Stimulated activated CD4-positive, alpha-beta T cell treated with anti-CD3 and anti-CD28 coated beads, Interleukin-4, amount 100 ng/mL, for 48 hours (primary cell): Measurements from ENCODE around the gene WNT11.

Experiments
- DNase-seq, 2 donors: peaks; one replicate each; pipeline ENCODE4 v3.0.0-alpha.2; 2020; ENCODE audit warnings: low read depth in 2 of 2

The WNT11 gene

DNA sequence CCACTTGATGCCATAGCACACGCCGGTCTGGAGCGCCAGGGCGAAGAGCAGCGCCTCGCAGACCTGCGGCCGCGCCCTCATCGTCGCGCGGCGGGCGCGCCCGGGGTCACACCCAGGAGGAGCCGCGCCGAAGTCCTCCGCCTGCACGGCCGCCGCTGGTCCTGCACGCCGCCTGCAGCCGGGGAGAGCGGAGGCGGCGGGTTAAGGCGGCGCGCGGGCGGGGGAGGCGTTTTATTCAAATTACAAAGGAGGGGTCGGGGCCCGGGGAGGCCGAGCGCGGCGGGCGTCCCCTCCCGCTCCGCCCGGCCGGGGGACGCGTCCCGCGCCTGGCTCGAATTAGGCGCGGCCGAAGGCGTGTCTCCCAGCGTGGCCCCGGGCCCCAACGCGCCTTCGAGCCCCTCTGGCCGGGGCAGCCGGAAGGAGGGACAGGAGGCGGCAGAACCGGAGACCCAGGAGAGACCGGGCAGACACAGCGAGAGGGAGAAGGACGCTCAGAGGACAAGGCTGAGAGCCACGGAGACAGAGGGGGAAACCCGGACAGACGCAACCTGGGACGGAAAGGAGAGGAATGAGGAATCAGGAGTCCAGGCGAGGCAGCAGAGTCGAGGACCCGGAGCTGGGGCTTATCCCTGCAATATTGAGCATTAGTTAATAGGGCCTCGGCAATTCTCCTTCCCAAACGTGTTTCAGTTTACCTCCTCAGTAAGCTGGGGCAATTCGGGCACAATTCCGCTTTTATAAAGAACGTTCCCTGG is at the start of gene WNT11:
Gene WNT11, minus strand, starts transcription at position 176 of the 755 bp plus-strand sequence. Its CDS starts 95 bp downstream, at position 81.
- DNase-seq = no peak

- no peak for DNase-seq
Observed at GRCh38 chr11:76253416-76253815, 47.1 kb upstream of the WNT11 start.

GRCh38 chr11:76252631-76253070 is 46.3 kb upstream of the WNT11 start:
- DNase-seq = no peak

- DNase-seq = no peak
Observed at GRCh38 chr11:76251576-76251975, 45.3 kb upstream of the WNT11 start.

DNA sequence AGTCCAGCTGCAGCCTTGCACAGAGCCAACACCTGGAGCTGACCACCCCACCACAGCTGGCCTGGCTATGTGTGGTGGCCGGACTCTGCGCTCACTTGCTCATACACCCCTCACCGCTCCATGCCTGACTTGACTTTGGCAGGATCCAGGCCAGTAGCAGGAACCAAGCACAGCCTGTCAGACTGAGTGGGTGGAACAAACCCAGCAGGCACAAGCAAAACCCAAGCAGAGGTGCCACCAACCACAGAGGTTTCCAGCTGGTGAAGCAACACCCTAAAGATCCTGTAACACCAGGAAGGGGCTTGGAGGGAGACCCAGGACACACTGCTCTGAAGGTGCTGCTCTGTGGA is 44.9 kb upstream of the WNT11 start:
- no peak for DNase-seq

- DNase-seq = no peak
Observed at GRCh38 chr11:76250520-76251225, 44.4 kb upstream of the WNT11 start.

DNA sequence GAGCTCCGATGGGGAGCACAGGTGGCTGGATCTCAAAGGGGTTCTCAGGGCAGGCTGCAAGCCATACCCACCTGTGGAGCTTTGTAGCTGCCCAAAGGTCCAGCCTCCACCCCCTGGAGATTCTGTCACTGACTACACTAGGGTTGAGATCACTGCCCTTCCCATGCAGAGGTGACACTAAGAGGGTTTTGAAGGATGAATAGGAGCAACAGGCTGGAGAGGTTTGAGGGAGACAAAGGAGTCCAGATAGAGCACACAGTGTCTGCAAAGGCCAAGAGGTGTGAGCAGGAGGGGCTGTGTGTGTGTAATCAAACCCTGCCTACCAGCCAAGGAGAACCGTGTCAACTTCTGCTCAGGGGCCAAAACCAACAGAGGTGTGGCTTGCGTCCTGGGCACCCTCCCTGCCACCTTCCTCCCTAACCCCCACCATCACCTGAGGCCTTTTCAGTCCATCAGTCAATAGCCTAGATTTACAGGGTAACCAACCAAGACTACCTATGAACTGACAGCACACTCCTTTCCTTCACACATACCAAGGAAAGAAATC is 43.0 kb upstream of the WNT11 start:
- DNase-seq = no peak

- no peak for DNase-seq
Observed at GRCh38 chr11:76248210-76248609, 41.9 kb upstream of the WNT11 start.

- DNase-seq = no peak
Observed at GRCh38 chr11:76247091-76247490, 40.8 kb upstream of the WNT11 start.

DNA sequence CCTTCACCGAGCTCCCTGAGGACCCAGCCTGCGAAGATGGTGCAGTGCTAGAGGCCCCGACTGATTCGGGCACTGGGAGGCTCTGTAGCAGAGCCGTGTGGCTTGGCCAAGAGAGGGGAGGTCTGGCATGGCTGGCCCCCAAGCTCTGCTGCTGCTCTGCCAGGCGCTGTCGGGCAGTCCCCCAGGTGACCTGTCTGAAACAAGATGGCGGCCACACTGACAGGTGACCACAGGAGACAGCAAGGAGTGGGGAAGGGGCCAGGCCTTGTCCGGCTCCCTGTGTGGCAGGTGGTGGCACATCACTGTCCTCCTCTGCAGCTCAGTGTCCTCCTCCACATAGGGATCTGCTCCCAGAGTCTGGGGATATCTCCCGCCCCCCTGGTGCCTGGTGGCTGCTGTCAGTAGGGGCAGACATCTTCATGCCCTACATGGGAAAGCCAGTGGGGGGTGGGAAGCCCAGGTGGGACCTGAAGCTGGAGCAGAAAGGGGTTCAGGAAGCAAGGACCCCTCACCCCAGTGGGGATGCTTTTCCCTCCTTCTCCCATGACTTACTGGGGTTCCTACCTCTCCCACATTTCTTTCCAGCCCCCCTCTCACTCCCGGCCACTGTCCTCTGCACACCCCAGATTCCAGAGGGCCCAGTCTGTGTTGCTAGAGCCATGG is 40.1 kb upstream of the WNT11 start:
- no peak for DNase-seq

GRCh38 chr11:76245720-76246119 is 39.4 kb upstream of the WNT11 start:
- DNase-seq = no peak

DNA sequence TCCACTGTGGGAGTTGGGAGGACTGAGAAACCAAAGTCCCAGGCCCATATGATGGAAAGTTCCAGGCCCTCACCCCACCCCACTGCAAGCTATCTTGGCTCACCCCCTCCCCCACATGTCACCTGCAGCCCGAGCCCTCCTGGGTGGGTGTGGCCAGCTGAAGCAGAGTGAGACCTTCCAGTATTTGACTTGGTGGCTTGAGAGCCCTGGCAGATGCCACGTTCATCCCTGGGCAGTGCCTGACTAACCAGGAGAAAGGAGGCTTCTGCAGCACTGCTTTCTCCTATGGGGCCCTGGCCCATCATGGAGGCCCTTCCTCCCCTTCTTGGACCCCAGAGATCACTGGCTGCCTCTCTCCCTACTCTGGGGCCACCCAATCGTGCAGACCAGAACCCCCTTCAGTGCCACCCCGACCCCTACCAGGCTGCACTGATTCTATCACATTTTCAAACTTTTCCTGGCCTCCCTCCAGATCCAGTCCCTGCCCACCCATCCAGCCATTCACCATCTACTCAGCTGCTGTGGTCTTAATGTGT is 38.1 kb upstream of the WNT11 start:
- no peak for DNase-seq

GRCh38 chr11:76243957-76244285 is 37.6 kb upstream of the WNT11 start:
- no peak for DNase-seq

DNA sequence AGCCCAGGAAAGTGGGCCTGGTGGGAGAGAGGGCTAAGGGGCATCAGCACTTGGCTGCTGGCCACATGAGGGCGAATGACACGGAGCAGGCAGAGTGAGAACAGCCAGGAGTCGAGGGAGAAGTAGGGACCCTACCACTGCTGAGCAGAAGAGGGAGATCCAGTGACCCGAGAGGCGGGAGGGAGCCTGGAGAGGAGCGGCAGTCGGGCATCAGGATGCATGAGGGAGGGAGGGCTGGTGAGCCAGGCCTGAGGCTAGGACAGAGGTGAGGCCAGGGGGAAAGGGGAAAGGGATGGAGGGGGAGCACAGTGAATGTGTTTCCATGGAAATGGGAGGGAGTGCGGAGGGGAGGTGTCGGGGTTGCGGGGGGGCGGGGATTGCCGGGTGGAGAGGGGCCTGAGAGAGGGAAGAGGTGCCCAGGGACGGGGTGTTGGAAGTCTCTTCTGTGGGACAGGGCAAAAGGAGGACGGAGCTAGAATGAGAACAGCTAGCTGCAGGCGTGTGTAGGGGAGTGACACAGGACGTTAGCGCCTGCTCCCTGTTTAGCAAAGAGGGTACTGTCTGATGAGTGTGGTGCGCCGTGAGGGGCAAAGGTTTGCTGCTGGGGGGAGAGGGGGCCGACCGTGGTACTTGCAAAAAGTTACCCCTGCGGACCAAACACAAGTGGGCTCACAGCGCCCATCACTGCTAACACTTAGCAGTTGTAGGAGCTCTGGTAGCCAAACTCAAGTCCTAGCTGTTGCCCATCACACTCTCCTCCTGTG is 37.1 kb upstream of the WNT11 start:
- no peak for DNase-seq

- no peak for DNase-seq
Observed at GRCh38 chr11:76242004-76242779, 35.9 kb upstream of the WNT11 start.

GRCh38 chr11:76241243-76242000 is 35.1 kb upstream of the WNT11 start:
- no peak for DNase-seq

DNA sequence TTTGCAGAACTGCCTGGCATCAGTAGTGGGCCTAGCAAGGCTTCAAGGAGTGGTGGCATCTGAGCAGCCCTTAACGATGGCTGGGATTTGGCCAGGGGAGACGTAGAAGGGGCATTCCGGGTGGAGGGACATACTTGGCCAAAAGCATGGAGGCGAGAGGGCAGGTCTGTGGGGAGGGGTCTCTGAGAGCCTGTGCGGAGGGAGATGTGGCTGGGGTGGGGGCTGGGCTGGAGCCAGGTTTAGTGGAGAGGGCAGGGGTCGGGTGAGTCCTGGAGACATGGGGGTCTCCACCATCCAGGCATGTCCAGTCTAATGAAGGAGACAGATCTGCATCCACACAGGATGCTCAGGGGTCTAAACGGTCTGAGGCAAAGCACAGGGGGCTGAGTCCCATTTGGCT is 34.4 kb upstream of the WNT11 start:
- DNase-seq = no peak

DNA sequence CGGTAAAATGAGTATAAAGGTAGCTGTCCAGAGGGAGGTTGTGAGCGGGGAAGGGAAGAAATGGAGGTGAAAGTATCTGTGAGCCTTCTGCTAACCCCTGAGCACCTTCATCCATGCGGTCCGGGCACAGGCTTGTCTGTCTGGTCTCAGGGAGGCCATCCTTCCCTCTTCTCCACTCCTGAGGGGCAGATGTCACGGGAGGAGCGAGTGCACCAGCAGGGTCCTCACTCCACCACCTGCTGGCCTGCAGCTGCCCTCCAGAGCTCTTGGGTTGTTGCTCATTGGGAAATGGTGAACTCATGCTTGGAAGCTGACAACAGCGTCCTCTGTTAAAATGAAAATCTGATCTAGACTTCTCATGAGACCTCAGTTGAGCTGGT is 33.8 kb upstream of the WNT11 start:
- no peak for DNase-seq

GRCh38 chr11:76239483-76240160 is 33.3 kb upstream of the WNT11 start:
- DNase-seq = no peak

DNA sequence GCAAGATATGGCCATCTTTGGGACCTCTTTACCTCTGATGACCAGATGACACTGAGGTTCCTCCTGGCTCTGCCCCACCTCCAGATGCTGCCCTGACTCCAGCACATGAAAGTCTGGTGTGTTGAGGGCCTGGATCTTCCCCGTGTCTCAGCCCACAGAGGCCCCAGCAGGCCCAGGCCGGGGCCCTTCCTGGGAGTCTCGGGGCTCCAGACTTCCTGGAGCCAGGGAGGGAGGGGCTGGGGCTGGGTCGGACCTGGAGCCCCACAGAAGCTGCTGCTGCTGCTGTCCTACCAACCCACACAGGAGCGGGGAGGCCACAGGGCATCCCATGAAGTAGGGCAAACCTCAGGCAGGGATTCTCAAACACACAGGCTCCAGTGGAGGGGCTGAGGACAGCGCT is 32.2 kb upstream of the WNT11 start:
- DNase-seq = no peak
